ENCODE measurements around the gene GPR17.

The GPR17 gene

DNA sequence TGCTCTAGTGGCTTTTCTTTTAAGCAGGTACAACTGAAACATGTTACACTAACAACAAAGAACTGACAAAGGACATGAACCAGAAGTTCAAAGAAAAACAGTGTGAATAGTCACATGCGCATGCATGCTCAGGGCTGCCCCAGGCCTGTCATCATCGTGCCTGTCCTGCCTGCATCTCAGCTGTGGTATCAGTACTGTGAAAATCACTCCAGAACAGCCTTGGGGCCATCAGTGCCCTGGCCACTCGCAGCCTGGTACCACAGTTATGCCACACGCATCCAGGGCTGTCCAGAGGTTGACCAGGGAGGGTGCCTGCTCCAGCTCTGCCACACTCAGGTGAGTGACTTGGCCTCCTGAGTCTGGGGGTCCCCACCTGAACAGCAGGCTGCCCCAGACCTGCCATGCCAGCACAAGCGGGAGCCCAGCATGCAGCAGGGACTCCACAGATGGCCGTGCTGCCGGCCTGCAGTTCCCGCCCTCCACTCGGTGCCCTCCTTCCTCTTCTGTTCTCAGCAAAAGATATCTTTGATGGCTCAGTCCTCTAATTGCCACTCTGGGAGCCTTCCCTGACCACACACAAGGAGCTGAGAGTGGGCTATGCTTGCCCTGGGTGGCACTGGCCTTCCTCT is 17.1 kb downstream of the GPR17 start:
- peaks cover 47% of the 10 kb centered on the region for H3K27me3 ChIP-seq (ENCODE audit: insufficient read depth, low read length)
- no peak overlapping the region for H3K4me3 ChIP-seq (ENCODE audit: low read length)
- H3K4me1 ChIP-seq (ENCODE audit: insufficient read depth, low read length), result no peaks in the 10 kb centered on the region; the same call in 1 of the 2 replicates
- H3K9me3 ChIP-seq (ENCODE audit: insufficient read depth, low read depth, low read length), result no peaks in the 10 kb centered on the region
- 75% methylated on average over 9 of the region's 9 CpGs for whole genome bisulfite sequencing
- H3K36me3 ChIP-seq (ENCODE audit: insufficient read depth, low read length), result no peaks in the 10 kb centered on the region
- H3K9ac ChIP-seq (ENCODE audit: low read depth, low read length), result no peak overlapping the region
- H3K27ac ChIP-seq (ENCODE audit: low read depth, low read length), result no peak overlapping the region

DNA sequence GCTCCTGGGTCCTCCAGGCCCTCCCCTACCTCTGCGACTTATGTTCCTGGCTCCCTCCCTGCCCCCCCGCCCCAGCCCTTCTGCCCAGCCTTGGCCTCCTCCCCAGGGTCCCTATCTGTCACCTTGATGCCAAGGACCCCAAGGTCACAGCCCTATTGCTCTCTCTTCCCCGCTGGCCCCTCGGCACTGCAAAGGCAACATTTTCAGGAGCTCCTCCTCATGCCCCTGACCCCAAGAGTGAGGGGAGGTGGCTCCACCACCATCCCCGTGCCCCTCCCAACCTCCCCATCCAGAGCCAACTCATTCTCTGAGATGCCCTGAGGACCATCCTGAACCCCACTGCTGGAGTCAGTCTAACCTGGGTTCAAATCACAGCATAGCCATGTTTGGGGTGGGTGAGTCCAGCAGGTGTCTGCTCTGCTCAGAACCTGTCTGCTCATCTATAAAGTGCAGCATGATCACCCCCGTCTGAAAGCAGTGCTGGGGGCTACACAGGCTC is 17.7 kb downstream of the GPR17 start:
- Histone ChIP-seq H3K4me3 (ENCODE audit: low read length) (peak overlapping the region; percentile 61), H3K27ac (ENCODE audit: low read depth, low read length) (no peak overlapping the region), H3K9ac (ENCODE audit: low read depth, low read length) (no peak overlapping the region), H3K27me3 (ENCODE audit: insufficient read depth, low read length) (peaks cover 47% of the 10 kb centered on the region), H3K36me3 (ENCODE audit: insufficient read depth, low read length) (no peaks in the 10 kb centered on the region), H3K9me3 (ENCODE audit: insufficient read depth, low read depth, low read length) (no peaks in the 10 kb centered on the region), H3K4me1 (ENCODE audit: insufficient read depth, low read length) (no peaks in the 10 kb centered on the region; the same call in 1 of the 2 replicates)
- WGBS, result 77% methylated on average over 6 of the region's 6 CpGs

DNA sequence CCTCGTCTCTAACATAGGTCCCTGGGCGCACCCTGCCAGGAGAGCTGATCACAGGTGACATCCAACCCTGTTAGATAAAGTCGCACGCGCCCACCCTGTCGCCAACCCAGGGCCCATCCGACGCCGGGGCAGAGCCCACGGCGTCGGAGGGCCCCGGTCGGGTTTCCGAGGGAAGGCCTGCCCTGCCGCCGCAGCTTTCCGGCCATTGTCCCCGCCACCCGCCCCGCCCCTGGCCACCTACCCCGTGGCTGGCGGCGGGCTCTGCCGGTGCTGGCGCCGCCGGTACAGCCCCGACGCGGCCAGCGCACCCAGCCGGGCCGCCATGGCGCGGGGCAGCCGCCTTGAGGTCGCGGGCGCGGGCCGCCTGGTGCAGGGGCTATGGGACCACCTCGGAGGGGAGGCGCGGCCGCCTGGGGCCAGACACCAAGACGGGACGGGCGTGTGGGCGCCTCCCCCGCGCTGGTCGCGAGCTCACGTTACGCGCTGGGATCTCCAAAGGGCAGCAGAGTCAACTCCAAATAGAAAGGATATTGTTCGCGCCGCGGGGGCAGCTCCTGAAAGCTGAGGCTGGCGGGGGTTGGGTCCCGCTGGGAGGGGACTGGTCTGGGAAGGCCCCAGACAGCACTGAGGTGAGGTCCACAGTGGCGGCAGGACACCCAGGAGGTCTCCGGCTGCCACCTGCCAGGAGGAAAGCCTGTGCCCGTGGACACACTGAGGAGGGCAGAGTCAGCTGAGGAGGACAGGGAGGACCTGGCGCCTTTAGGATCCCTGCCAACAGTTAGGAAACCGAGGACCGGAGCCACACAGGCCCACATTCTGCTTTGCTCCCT is 18.3 kb downstream of the GPR17 start:
- Histone ChIP-seq H3K27me3 (ENCODE audit: insufficient read depth, low read length) (peaks cover 47% of the 10 kb centered on the region), H3K9me3 (ENCODE audit: insufficient read depth, low read depth, low read length) (no peaks in the 10 kb centered on the region), H3K9ac (ENCODE audit: low read depth, low read length) (peak overlapping the region; percentile 73), H3K4me1 (ENCODE audit: insufficient read depth, low read length) (no peaks in the 10 kb centered on the region; the same call in 1 of the 2 replicates), H3K36me3 (ENCODE audit: insufficient read depth, low read length) (no peaks in the 10 kb centered on the region), H3K4me3 (ENCODE audit: low read length) (peak overlapping the region; percentile 61), H3K27ac (ENCODE audit: low read depth, low read length) (no peak overlapping the region)
- 14% methylated on average over 69 of the region's 69 CpGs for WGBS

DNA sequence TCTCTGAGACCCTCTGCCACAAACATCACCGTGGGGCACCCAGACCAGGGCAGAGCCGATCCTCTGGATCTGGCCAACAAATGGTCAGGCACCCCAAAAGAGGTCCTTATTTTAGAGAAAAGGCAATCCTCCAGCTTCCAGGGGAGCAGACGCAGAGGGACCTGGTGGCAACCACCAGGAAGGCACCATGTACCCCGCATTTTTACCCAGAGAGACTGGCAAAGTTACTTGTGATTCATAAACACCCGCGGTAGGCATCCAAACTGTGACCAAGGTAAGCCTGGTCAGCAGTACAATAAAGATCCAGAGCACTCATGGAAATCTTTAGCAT is 18.9 kb downstream of the GPR17 start:
- Histone ChIP-seq H3K36me3 (ENCODE audit: insufficient read depth, low read length) (no peaks in the 10 kb centered on the region), H3K4me3 (ENCODE audit: low read length) (no peak overlapping the region), H3K27ac (ENCODE audit: low read depth, low read length) (no peak overlapping the region), H3K4me1 (ENCODE audit: insufficient read depth, low read length) (no peaks in the 10 kb centered on the region; the same call in 1 of the 2 replicates), H3K9ac (ENCODE audit: low read depth, low read length) (no peak overlapping the region), H3K9me3 (ENCODE audit: insufficient read depth, low read depth, low read length) (no peaks in the 10 kb centered on the region), H3K27me3 (ENCODE audit: insufficient read depth, low read length) (peaks cover 47% of the 10 kb centered on the region)
- WGBS, result 95% methylated on average over 6 of the region's 6 CpGs

DNA sequence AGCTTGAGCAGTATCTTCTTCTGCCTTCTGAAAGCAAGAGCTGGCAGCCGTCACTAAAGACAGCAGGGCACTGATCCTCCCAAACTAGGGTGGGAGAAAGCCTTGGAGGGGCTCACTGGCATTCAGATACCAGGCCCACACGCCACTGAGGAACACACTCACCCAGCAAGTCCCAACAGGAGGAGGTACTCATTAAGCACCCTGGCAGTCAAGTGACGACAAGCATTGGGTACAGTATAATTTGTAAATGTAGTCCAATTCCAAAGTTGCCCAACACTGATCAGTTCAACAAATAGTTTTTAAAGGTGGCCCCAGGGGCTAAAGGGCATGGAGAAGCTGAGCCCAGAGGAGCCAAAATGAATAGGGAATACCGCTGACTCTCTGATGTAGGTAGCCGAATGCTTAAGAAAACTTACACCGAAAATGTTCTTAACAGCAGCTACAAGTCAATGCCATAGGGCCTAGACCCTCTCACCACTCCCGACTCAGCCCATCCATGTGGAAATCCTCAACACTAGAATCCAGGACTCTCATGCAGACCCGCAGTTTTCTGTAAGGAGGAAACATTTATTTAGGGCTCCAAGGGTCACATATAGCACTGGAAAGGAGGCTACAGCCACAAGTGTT is 19.4 kb downstream of the GPR17 start:
- Histone ChIP-seq H3K9ac (ENCODE audit: low read depth, low read length) (no peak overlapping the region), H3K27me3 (ENCODE audit: insufficient read depth, low read length) (peaks cover 47% of the 10 kb centered on the region), H3K27ac (ENCODE audit: low read depth, low read length) (no peak overlapping the region), H3K9me3 (ENCODE audit: insufficient read depth, low read depth, low read length) (no peaks in the 10 kb centered on the region), H3K4me1 (ENCODE audit: insufficient read depth, low read length) (no peaks in the 10 kb centered on the region; the same call in 1 of the 2 replicates), H3K36me3 (ENCODE audit: insufficient read depth, low read length) (no peaks in the 10 kb centered on the region), H3K4me3 (ENCODE audit: low read length) (no peak overlapping the region)
- WGBS, result 90% methylated on average over 8 of the region's 8 CpGs

DNA sequence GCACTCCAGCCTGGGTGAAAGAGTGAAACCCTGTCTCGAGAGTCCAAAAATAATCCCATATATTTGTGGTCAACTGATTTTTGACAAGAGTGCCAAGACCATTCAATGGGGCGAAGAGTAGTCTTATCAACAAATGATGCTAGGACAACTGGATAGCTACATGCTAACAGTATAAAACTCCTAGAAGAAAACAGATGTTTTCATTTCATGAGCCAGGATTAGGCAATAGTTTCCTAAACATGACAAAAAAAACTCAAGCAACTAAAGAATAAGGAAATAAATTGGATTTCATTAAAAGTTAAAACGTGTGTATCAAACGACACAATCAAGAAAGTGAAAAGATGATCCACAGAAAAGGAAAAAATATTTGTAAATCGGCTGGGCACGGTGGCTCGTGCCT is 23.1 kb downstream of the GPR17 start:
- H3K9me3 ChIP-seq (ENCODE audit: insufficient read depth, low read depth, low read length), result no peaks in the 10 kb centered on the region
- no peak overlapping the region for H3K9ac ChIP-seq (ENCODE audit: low read depth, low read length)
- no peaks in the 10 kb centered on the region; the same call in 1 of the 2 replicates for H3K4me1 ChIP-seq (ENCODE audit: insufficient read depth, low read length)
- peaks cover 53% of the 10 kb centered on the region for H3K27me3 ChIP-seq (ENCODE audit: insufficient read depth, low read length)
- no peak overlapping the region for H3K27ac ChIP-seq (ENCODE audit: low read depth, low read length)
- H3K36me3 ChIP-seq (ENCODE audit: insufficient read depth, low read length), result no peaks in the 10 kb centered on the region
- WGBS, result 93% methylated on average over 7 of the region's 7 CpGs
- H3K4me3 ChIP-seq (ENCODE audit: low read length), result no peak overlapping the region

DNA sequence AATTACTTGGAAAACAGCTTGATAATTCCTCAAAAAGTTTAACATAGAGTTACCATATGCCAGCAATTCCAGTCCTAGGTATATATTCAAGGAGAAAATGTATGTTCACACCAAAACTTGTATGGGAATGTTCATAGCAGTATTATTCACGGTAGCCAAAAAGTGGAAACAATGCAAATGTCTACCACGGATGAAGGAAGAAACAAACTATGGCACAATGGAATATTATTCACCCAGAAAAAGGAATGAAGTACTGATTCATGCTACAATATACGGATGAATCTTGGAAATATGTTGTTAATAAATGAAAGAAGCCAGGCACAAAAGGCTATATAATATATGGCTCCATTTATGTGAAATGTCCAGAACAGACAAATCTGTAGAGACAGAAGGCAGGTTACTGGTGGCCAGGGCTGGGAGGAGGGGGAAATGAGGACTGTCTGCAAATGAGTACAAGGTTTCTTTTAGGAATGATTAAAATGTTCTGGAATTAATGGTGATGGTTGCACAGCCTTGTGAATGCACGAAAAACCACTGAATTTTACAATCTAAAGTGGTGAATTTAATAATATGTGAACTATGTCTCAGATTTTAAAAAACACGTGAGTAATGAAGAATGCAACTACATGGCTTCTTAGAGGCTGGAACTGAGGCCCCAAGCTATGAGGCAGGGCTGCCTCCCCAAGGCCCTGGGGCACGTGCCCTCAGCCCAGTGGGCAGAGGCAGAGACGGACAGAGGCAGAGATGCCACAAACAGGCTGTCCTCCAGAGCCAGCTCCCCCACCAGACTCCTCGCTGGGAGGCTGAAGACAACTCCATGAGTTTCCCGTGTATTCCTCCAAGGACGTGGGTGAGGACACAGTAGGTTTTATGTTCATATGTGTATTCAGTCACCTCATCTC is 24.4 kb downstream of the GPR17 start:
- no peaks in the 10 kb centered on the region for H3K36me3 ChIP-seq (ENCODE audit: insufficient read depth, low read length)
- H3K9ac ChIP-seq (ENCODE audit: low read depth, low read length), result no peak overlapping the region
- no peak overlapping the region for H3K4me3 ChIP-seq (ENCODE audit: low read length)
- no peak overlapping the region for H3K27ac ChIP-seq (ENCODE audit: low read depth, low read length)
- H3K4me1 ChIP-seq (ENCODE audit: insufficient read depth, low read length), result no peaks in the 10 kb centered on the region
- WGBS, result 96% methylated on average over 10 of the region's 10 CpGs
- H3K27me3 ChIP-seq (ENCODE audit: insufficient read depth, low read length), result peaks cover 50% of the 10 kb centered on the region
- no peaks in the 10 kb centered on the region for H3K9me3 ChIP-seq (ENCODE audit: insufficient read depth, low read depth, low read length)

DNA sequence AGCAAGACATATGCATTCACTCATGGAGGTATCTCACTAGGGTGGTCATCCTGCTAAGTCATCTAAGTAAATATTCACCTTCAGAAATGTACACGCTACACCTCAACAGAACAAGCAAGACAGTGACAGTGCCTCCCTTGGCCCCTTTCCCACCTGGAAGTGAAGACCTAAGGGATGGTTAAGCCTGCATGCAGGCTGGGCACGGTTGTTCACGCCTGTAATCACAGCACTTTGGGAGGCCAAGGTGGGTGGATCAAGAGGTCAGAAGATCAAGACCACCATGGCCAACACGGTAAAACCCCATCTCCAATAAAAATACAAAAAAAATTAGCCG is 25.0 kb downstream of the GPR17 start:
- H3K4me3 ChIP-seq (ENCODE audit: low read length), result no peak overlapping the region
- WGBS, result 89% methylated on average over 4 of the region's 5 CpGs

DNA sequence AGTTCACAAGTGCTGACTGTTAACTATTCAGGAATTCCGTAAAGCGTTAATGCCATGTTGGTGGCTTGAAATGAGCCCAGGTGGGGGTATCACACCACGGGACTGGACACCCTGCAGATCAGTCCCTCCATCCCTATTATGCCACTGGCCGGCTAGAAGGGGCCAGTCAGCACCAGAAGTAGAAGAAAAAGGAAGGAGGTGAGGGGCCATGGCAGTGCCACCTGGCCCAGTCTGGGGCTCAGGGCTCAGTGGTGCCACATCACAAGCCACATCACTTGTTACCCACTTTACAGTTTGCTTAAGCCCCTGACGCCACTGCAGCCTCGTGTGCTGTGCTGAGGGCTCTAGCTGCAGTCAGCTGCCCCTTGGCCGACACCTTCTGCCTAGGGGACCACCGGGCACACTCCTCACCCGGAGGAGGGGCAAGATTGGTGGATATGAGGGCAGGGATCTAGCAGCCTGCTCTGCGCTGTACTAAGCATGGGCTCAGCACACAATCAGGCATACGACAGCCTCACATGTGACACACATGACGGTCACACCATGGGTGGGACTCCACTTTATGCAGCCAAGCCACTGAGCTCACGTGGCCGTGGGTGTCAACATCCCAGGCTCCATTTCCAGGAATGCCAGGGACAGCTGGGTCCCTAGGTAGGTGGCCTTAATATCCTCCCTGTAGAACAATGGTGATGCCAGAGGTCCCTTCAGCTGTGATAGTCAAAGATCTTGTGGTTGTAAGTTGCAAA is 25.8 kb downstream of the GPR17 start:
- Histone ChIP-seq H3K27me3 (ENCODE audit: insufficient read depth, low read length) (peaks cover 50% of the 10 kb centered on the region), H3K36me3 (ENCODE audit: insufficient read depth, low read length) (no peaks in the 10 kb centered on the region)
- WGBS, result 88% methylated on average over 14 of the region's 14 CpGs

More for the DNA sequence above, 25.0 kb downstream of the GPR17 start:
- H3K27me3 ChIP-seq (ENCODE audit: insufficient read depth, low read length), result peaks cover 50% of the 10 kb centered on the region
- no peak overlapping the region for H3K27ac ChIP-seq (ENCODE audit: low read depth, low read length)
- peaks cover 2% of the 10 kb centered on the region; the same call in 1 of the 2 replicates for H3K4me1 ChIP-seq (ENCODE audit: insufficient read depth, low read length)
- no peak overlapping the region for H3K9ac ChIP-seq (ENCODE audit: low read depth, low read length)
- H3K9me3 ChIP-seq (ENCODE audit: insufficient read depth, low read depth, low read length), result no peaks in the 10 kb centered on the region
- no peaks in the 10 kb centered on the region for H3K36me3 ChIP-seq (ENCODE audit: insufficient read depth, low read length)

More for the DNA sequence above, 25.8 kb downstream of the GPR17 start:
- Histone ChIP-seq H3K9ac (ENCODE audit: low read depth, low read length) (no peak overlapping the region), H3K4me3 (ENCODE audit: low read length) (no peak overlapping the region), H3K27ac (ENCODE audit: low read depth, low read length) (no peak overlapping the region), H3K4me1 (ENCODE audit: insufficient read depth, low read length) (peaks cover 5% of the 10 kb centered on the region; the same call in 1 of the 2 replicates), H3K9me3 (ENCODE audit: insufficient read depth, low read depth, low read length) (no peaks in the 10 kb centered on the region)
